Hepatocyte (in vitro differentiated cells): ENCODE results near the gene CREB1.

Experiments used
- CTCF ChIP-seq: fragments of 200-600 bp; sonication (generic); IDR thresholded peaks from 2 replicates; pipeline ENCODE4 v1.5.1; 2016; ENCODE audit warnings: antibody characterized with exemption, mild to moderate bottlenecking; ENCODE audit not compliant: poor library complexity
- EZH2phosphoT487 ChIP-seq: fragments of 200-600 bp; sonication (generic); IDR thresholded peaks from one replicate; pipeline ENCODE4 v1.6.1; 2018; ENCODE audit warnings: antibody characterized with exemption, mild to moderate bottlenecking, low read depth, moderate library complexity; ENCODE audit not compliant: unreplicated experiment, severe bottlenecking

DNA sequence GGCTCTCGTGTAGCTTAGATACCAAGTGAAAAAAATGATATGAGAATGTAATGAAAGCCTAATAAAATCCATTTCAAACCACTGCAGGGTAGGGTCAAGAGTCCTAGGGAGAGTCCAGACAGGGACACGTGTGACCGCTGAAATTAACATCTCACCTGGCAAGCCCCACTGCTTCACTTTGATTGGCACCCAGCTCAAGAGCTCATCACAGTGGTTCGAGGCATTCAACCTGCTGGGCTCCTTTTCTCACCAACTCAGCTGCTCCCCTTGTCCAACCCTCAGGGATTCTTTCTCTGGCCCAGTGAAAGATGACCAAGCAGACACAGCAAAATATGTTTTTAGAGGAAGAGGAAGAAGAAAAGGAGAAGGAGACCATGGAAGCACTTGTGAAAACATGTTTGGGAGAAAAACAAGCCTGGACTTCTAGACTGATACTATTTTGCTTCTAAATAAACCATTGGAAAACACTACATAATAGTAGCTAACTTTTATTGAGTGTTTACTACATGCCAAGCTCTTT lies 49.2 kb upstream of the CREB1 start:
- TF ChIP-seq CTCF (no peak), EZH2phosphoT487 (no peak)
